HepG2 (cell line): ENCODE measurements around the gene BDP1. TPM values are rescaled to one million over a fixed set of nuclear protein-coding genes. Genes with fewer than 3 reads are reported as not detected.

Experiments
- ATF7 ChIP-seq, 2 experiments: fragments of 450-650 bp in 1 of 2; sonication (generic) in 1 of 2; formaldehyde crosslinking in 1 of 2; IDR thresholded peaks; 2 replicates each; pipeline versions ENCODE4 v1.4.0 to v1.6.1; 2016 to 2020; ENCODE audit warnings: antibody characterized with exemption in 1 of 2, mild to moderate bottlenecking in 1 of 2, missing genetic modification reagents in 1 of 2
- BCL6 ChIP-seq: IDR thresholded peaks from 2 replicates; pipeline ENCODE4 v1.6.1; 2016; ENCODE audit warnings: missing genetic modification reagents, missing compliant biosample characterization
- CBFB ChIP-seq: sonication (generic); formaldehyde crosslinking; IDR thresholded peaks from 2 replicates; pipeline ENCODE4 v1.4.0; 2020; ENCODE audit warnings: missing genetic modification reagents
- EP300 ChIP-seq, 3 experiments: sonication (generic) in 1 of 3; formaldehyde crosslinking in 1 of 3; IDR thresholded peaks; 2 replicates each; pipeline versions ENCODE4 v1.5.1 to v1.6.1; 2011 to 2020; ENCODE audit warnings: low read depth in 2 of 3, low read length in 2 of 3, borderline replicate concordance in 1 of 3, improper control_type of control experiment in 1 of 3, mild to moderate bottlenecking in 1 of 3, missing genetic modification reagents in 1 of 3, moderate library complexity in 1 of 3
- FOXA3 ChIP-seq: IDR thresholded peaks from 2 replicates; pipeline ENCODE4 v1.6.1; 2016; ENCODE audit warnings: missing genetic modification reagents, missing compliant biosample characterization
- GATAD2A ChIP-seq: IDR thresholded peaks from 2 replicates; pipeline ENCODE4 v1.6.1; 2016
- MAFK ChIP-seq, 2 experiments: IDR thresholded peaks in 1 of 2; conservative IDR thresholded peaks in 1 of 2; 2 replicates each; pipeline ENCODE4 v1.6.1; 2011; ENCODE audit warnings: improper control_type of control experiment in 2 of 2, low read length in 2 of 2
- NR2F2 ChIP-seq: IDR thresholded peaks from 2 replicates; pipeline ENCODE4 v1.6.1; 2012; ENCODE audit warnings: low read depth, inconsistent platforms, borderline replicate concordance
- ONECUT2 ChIP-seq: sonication (generic); formaldehyde crosslinking; IDR thresholded peaks from 2 replicates; pipeline ENCODE4 v1.4.0; 2020; ENCODE audit warnings: missing genetic modification reagents
- PHF8 ChIP-seq: sonication (generic); formaldehyde crosslinking; IDR thresholded peaks from 2 replicates; pipeline ENCODE4 v1.5.0; 2020; ENCODE audit warnings: missing genetic modification reagents
- RBFOX2 ChIP-seq: fragments of 200-400 bp; formaldehyde crosslinking; IDR thresholded peaks from 2 replicates; pipeline ENCODE4 v1.6.1; 2017; ENCODE audit warnings: low read depth, mild to moderate bottlenecking, low read length
- SAP130 ChIP-seq: IDR thresholded peaks from 2 replicates; pipeline ENCODE4 v1.6.1; 2016; ENCODE audit warnings: low read depth
- TCF7 ChIP-seq: sonication (generic); IDR thresholded peaks from 2 replicates; pipeline ENCODE4 v1.6.1; 2016; ENCODE audit warnings: antibody characterized with exemption, low read depth
- ZNF644 ChIP-seq: IDR thresholded peaks from 2 replicates; pipeline ENCODE4 v1.6.1; 2016; ENCODE audit warnings: low read depth
- ZSCAN9 ChIP-seq: IDR thresholded peaks from 2 replicates; pipeline ENCODE4 v1.6.1; 2016; ENCODE audit warnings: borderline replicate concordance
- polyA plus RNA-seq, 8 experiments: library from polyadenylated mRNA; depleted of rRNA in 3 of 8; stranded (reverse) in 7 of 8; unstranded in 1 of 8; fragments of >200 nt; fragmentation: Illumina TruSeq in 4 of 8; extraction: Trizol in 4 of 8; gene quantifications; 2 replicates each; pipeline versions ENCODE4 v1.2.1 to v1.2.3, GENCODE V29; 2011 to 2016; ENCODE audit warnings: low read depth in 4 of 8, missing spikeins in 1 of 8, mixed read lengths in 1 of 8; ENCODE audit not compliant: insufficient read depth in 1 of 8
- total RNA-seq, 5 experiments: library from RNA; depleted of rRNA; stranded (reverse); fragments of >200 nt; fragmentation: Illumina TruSeq; extraction: Trizol; gene quantifications; 2 replicates each; pipeline ENCODE4 v1.2.3, GENCODE V29; 2016; ENCODE audit warnings: low read depth in 1 of 5
- TF ChIP-seq, protein P1 (sequence below): sonication (generic); formaldehyde crosslinking; IDR thresholded peaks from 2 replicates; pipeline ENCODE4; 2020; ENCODE audit warnings: missing genetic modification reagents, mild to moderate bottlenecking, borderline replicate concordance
- TF ChIP-seq, protein P2 (sequence below): sonication (generic); formaldehyde crosslinking; IDR thresholded peaks from 2 replicates; pipeline ENCODE4 v1.5.0; 2020; ENCODE audit warnings: missing genetic modification reagents
- TF ChIP-seq, protein P3 (sequence below): sonication (generic); formaldehyde crosslinking; IDR thresholded peaks from 2 replicates; pipeline ENCODE4 v1.9.0; 2021; ENCODE audit warnings: missing genetic modification reagents, borderline replicate concordance
- TF ChIP-seq, protein P4 (sequence below): sonication (generic); formaldehyde crosslinking; IDR thresholded peaks from 2 replicates; pipeline ENCODE4 v1.5.1; 2020; ENCODE audit warnings: missing genetic modification reagents, mild to moderate bottlenecking, borderline replicate concordance
- TF ChIP-seq, protein P5 (sequence below): sonication (generic); formaldehyde crosslinking; IDR thresholded peaks from 2 replicates; pipeline ENCODE4 v1.5.1; 2020; ENCODE audit warnings: mild to moderate bottlenecking, missing genetic modification reagents

Gene BDP1
- total and polyA plus RNA-seq, 2 of the 13 experiments (the other 11 are each of a cell fraction or from before 2014, with no cell fraction given) = 10.2 to 22.4 TPM

DNA sequence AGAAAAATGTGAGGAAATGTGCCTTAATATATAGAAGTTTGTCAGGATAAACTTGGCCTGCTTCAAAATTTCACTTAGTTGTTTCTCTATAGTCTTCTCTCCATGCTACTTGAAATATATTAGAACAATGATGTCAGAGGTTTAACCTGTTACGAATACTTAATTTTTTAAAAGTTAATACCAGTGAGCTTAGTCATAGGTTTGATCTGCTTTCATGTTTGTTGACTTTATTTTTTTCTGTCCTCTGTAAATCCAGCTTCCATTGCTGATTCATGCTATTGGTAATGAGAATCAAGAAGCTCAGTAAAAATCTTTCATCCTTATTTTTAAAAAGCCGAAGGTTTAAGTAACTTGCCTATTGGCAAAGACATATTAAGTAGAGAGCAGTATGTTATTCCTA lies 27.9 kb downstream of the BDP1 start (continued):
- TF ChIP-seq, protein P1, sequence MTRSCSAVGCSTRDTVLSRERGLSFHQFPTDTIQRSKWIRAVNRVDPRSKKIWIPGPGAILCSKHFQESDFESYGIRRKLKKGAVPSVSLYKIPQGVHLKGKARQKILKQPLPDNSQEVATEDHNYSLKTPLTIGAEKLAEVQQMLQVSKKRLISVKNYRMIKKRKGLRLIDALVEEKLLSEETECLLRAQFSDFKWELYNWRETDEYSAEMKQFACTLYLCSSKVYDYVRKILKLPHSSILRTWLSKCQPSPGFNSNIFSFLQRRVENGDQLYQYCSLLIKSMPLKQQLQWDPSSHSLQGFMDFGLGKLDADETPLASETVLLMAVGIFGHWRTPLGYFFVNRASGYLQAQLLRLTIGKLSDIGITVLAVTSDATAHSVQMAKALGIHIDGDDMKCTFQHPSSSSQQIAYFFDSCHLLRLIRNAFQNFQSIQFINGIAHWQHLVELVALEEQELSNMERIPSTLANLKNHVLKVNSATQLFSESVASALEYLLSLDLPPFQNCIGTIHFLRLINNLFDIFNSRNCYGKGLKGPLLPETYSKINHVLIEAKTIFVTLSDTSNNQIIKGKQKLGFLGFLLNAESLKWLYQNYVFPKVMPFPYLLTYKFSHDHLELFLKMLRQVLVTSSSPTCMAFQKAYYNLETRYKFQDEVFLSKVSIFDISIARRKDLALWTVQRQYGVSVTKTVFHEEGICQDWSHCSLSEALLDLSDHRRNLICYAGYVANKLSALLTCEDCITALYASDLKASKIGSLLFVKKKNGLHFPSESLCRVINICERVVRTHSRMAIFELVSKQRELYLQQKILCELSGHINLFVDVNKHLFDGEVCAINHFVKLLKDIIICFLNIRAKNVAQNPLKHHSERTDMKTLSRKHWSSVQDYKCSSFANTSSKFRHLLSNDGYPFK = no peak
- TF ChIP-seq GATAD2A (CRISPR knock-in tag) (0 out of 2 replicates have a peak, but pooled peaks have one; percentile 24), ZSCAN9 (CRISPR knock-in tag) (no peak), RBFOX2 (no peak), EP300 (IDR thresholded peaks at IDR 0.05; ENCODE audit: low read depth in 2 of 2, low read length in 2 of 2) (peak in 1 of 2 experiments; percentile 39; a peak in 1 of 4 replicates), EP300 (CRISPR knock-in tag; IDR thresholded peaks at IDR 0.05; ENCODE audit: borderline replicate concordance) (no peak), ATF7 (IDR thresholded peaks at IDR 0.05) (0 out of 2 replicates have a peak, but pooled peaks have one; percentile 8), ATF7 (CRISPR knock-in tag; IDR thresholded peaks at IDR 0.05) (no peak), NR2F2 (no peak), BCL6 (CRISPR knock-in tag) (no peak), TCF7 (peak; percentile 51), ZNF644 (no peak), CBFB (no peak), PHF8 (CRISPR knock-in tag) (no peak), ONECUT2 (no peak), MAFK (conservative IDR thresholded peaks at IDR 0.05 in 1 of 2, IDR thresholded peaks at IDR 0.05 in 1 of 2; ENCODE audit: low read length in 2 of 2) (0 out of 4 replicates have a peak, but pooled peaks of 1 of the 2 experiments have one; percentile 22), SAP130 (CRISPR knock-in tag) (peak; percentile 41), FOXA3 (CRISPR knock-in tag) (peak; percentile 53)
- TF ChIP-seq, protein P2, sequence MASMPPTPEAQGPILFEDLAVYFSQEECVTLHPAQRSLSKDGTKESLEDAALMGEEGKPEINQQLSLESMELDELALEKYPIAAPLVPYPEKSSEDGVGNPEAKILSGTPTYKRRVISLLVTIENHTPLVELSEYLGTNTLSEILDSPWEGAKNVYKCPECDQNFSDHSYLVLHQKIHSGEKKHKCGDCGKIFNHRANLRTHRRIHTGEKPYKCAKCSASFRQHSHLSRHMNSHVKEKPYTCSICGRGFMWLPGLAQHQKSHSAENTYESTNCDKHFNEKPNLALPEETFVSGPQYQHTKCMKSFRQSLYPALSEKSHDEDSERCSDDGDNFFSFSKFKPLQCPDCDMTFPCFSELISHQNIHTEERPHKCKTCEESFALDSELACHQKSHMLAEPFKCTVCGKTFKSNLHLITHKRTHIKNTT = no peak
- TF ChIP-seq, protein P3, sequence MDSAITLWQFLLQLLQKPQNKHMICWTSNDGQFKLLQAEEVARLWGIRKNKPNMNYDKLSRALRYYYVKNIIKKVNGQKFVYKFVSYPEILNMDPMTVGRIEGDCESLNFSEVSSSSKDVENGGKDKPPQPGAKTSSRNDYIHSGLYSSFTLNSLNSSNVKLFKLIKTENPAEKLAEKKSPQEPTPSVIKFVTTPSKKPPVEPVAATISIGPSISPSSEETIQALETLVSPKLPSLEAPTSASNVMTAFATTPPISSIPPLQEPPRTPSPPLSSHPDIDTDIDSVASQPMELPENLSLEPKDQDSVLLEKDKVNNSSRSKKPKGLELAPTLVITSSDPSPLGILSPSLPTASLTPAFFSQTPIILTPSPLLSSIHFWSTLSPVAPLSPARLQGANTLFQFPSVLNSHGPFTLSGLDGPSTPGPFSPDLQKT = no peak
- TF ChIP-seq, protein P4, sequence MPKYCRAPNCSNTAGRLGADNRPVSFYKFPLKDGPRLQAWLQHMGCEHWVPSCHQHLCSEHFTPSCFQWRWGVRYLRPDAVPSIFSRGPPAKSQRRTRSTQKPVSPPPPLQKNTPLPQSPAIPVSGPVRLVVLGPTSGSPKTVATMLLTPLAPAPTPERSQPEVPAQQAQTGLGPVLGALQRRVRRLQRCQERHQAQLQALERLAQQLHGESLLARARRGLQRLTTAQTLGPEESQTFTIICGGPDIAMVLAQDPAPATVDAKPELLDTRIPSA (CRISPR knock-in tag) = no peak
- TF ChIP-seq, protein P5, sequence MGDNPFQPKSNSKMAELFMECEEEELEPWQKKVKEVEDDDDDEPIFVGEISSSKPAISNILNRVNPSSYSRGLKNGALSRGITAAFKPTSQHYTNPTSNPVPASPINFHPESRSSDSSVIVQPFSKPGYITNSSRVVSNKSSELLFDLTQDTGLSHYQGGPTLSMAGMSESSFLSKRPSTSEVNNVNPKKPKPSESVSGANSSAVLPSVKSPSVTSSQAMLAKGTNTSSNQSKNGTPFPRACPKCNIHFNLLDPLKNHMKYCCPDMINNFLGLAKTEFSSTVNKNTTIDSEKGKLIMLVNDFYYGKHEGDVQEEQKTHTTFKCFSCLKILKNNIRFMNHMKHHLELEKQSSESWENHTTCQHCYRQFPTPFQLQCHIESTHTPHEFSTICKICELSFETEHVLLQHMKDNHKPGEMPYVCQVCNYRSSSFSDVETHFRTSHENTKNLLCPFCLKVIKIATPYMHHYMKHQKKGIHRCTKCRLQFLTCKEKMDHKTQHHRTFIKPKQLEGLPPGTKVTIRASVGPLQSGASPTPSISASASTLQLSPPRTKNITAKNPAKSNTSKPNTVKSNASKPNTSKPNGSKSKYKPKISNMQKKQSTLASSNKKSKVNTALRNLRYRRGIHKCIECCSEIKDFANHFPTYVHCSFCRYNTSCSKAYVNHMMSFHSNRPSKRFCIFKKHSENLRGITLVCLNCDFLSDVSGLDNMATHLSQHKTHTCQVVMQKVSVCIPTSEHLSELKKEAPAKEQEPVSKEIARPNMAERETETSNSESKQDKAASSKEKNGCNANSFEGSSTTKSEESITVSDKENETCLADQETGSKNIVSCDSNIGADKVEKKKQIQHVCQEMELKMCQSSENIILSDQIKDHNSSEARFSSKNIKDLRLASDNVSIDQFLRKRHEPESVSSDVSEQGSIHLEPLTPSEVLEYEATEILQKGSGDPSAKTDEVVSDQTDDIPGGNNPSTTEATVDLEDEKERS (CRISPR knock-in tag) = no peak
